ENCODE results near the gene RNF113B.

DNA sequence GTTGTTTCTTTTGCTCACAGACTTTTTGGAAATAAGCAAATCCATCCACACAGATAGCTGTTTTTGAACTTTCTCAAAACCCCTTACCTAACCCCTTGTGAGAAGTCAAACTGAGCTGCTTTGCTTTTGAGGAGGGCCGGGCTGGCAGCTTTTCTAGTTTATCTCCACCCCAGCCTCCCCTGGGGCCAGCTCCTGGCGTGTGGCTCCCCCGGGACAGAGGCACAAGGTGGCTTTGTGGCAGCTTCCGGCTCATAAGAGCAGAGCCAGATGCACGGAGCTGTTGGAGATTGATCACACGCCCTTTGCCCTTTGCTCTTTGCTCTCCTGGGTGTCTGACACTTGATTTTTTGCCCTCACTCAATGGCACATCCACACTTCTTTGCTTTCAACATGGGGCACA is 24.9 kb upstream of the RNF113B start:
- TF ChIP-seq SMC3 (IDR thresholded peaks at IDR 0.05) (no peak), RCOR1 (IDR thresholded peaks at IDR 0.05; ENCODE audit: low read depth, low read length) (no peak), POLR2A (IDR thresholded peaks at IDR 0.05; ENCODE audit: low read length) (no peak), NR3C1 (IDR thresholded peaks at IDR 0.05) (no peak), CEBPB (IDR thresholded peaks at IDR 0.05) (no peak), RFX5 (IDR thresholded peaks at IDR 0.05) (no peak), RARB (CRISPR knock-in tag; IDR thresholded peaks at IDR 0.05) (no peak), ZFP36 (IDR thresholded peaks at IDR 0.05; ENCODE audit: borderline replicate concordance, partially characterized antibody) (no peak)
- TF ChIP-seq, protein P1, sequence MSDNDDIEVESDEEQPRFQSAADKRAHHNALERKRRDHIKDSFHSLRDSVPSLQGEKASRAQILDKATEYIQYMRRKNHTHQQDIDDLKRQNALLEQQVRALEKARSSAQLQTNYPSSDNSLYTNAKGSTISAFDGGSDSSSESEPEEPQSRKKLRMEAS (IDR thresholded peaks at IDR 0.05): no peak
- TF ChIP-seq, protein P2, sequence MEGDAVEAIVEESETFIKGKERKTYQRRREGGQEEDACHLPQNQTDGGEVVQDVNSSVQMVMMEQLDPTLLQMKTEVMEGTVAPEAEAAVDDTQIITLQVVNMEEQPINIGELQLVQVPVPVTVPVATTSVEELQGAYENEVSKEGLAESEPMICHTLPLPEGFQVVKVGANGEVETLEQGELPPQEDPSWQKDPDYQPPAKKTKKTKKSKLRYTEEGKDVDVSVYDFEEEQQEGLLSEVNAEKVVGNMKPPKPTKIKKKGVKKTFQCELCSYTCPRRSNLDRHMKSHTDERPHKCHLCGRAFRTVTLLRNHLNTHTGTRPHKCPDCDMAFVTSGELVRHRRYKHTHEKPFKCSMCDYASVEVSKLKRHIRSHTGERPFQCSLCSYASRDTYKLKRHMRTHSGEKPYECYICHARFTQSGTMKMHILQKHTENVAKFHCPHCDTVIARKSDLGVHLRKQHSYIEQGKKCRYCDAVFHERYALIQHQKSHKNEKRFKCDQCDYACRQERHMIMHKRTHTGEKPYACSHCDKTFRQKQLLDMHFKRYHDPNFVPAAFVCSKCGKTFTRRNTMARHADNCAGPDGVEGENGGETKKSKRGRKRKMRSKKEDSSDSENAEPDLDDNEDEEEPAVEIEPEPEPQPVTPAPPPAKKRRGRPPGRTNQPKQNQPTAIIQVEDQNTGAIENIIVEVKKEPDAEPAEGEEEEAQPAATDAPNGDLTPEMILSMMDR (IDR thresholded peaks at IDR 0.05): no peak
